Uterus (tissue), 4 donors: Measurements from ENCODE around the gene DCUN1D2. TPM values are rescaled to one million over a fixed set of nuclear protein-coding genes. Genes with fewer than 3 reads are reported as not detected.

Experiments
- DNase-seq, 2 donors: peaks; one replicate each; pipeline ENCODE4 v3.0.0-alpha.2; 2019 to 2020
- H3K27ac ChIP-seq, 2 donors: fragments of 200-600 bp; sonication (generic); 1 replicate in 1 of 2; 2 replicates in 1 of 2; pipeline ENCODE4 v1.5.1; 2016 to 2018
- H3K27me3 ChIP-seq, 2 donors: fragments of 200-600 bp; sonication (generic); one replicate each; pipeline ENCODE4 v1.5.1; 2018 to 2019; ENCODE audit warnings: control low read depth in 1 of 2
- H3K36me3 ChIP-seq, 2 donors: fragments of 200-600 bp; sonication (generic); one replicate each; pipeline ENCODE4 v1.5.1; 2019; ENCODE audit warnings: control low read depth in 1 of 2
- H3K4me1 ChIP-seq, 2 donors: fragments of 200-600 bp; sonication (generic); one replicate each; pipeline ENCODE4 v1.5.1; 2018 to 2019; ENCODE audit warnings: control low read depth in 1 of 2
- H3K4me3 ChIP-seq, 2 donors: fragments of 200-600 bp; sonication (generic); 1 replicate in 1 of 2; 2 replicates in 1 of 2; pipeline ENCODE4 v1.5.1; 2018 to 2019; ENCODE audit warnings: mild to moderate bottlenecking in 1 of 2
- H3K9me3 ChIP-seq, 2 donors: fragments of 200-600 bp; sonication (generic); one replicate each; pipeline ENCODE4 v1.5.1; 2019; ENCODE audit warnings: control low read depth in 1 of 2
- POLR2A ChIP-seq, 2 donors: fragments of 450-650 bp; IDR thresholded peaks; one replicate each; pipeline ENCODE4 v1.6.1; 2016; ENCODE audit warnings: antibody characterized with exemption in 2 of 2, mild to moderate bottlenecking in 1 of 2, moderate library complexity in 1 of 2
- intact Hi-C: fragments of 100-400 bp; cut with DNase I; formaldehyde crosslinking; loops from one replicate; pipeline ENCODE4 v1.15.1; 2023; ENCODE audit warnings: low total_unique reads
- total RNA-seq, 4 donors: library from RNA; depleted of rRNA in 3 of 4; stranded (reverse); fragments of >200 nt in 3 of 4; gene quantifications; one replicate each; pipeline versions ENCODE4 v1.1.0 to v1.2.4, GENCODE V29; 2014 to 2023
- TF ChIP-seq, protein P1 (sequence below), 4 experiments: fragments of 200-600 bp in 2 of 4; fragments of 450-650 bp in 2 of 4; sonication (generic) in 2 of 4; IDR thresholded peaks; one replicate each; pipeline ENCODE4 v1.5.1; 2016 to 2019; ENCODE audit warnings: antibody characterized with exemption in 4 of 4, mild to moderate bottlenecking in 2 of 4, moderate library complexity in 1 of 4
- donor health status: DM: yes; HTN: yes; CAD: no.

Gene DCUN1D2
- total RNA-seq, 4 donors from 2014 or later: 7.7 to 68.2 (median 29.3) TPM

DNA sequence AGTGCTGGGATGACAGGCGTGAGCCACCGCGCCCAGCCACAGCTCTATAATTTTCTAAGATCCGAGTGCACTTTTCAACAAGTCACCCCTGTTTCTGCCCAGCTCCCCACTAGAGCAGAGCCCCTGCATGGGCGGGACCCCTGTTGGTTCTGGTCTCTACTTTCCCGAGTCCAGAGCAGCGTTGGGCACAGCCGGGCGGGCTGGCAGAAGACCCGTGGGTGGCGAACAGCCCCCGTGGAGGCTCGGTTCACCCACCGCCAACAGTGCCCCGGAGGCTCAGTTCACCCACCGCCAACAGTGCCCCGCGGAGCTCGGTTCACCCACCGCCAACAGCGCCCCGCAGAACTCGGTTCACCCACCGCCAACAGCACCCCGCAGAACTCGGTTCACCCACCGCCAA lies 78.1 kb downstream of the DCUN1D2 start:
- Histone ChIP-seq H3K9me3 (no peaks in the 10 kb centered on the region), H3K27ac (no peak overlapping the region), H3K4me1 (no peaks in the 10 kb centered on the region), H3K4me3 (no peak overlapping the region), H3K27me3 (no peaks in the 10 kb centered on the region), H3K36me3 (no peaks in the 10 kb centered on the region)
- DNase-seq: no peak
- TF ChIP-seq POLR2A (IDR thresholded peaks at IDR 0.05): no peak
- TF ChIP-seq, protein P1, sequence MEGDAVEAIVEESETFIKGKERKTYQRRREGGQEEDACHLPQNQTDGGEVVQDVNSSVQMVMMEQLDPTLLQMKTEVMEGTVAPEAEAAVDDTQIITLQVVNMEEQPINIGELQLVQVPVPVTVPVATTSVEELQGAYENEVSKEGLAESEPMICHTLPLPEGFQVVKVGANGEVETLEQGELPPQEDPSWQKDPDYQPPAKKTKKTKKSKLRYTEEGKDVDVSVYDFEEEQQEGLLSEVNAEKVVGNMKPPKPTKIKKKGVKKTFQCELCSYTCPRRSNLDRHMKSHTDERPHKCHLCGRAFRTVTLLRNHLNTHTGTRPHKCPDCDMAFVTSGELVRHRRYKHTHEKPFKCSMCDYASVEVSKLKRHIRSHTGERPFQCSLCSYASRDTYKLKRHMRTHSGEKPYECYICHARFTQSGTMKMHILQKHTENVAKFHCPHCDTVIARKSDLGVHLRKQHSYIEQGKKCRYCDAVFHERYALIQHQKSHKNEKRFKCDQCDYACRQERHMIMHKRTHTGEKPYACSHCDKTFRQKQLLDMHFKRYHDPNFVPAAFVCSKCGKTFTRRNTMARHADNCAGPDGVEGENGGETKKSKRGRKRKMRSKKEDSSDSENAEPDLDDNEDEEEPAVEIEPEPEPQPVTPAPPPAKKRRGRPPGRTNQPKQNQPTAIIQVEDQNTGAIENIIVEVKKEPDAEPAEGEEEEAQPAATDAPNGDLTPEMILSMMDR (IDR thresholded peaks at IDR 0.05): no peak
- intact Hi-C loops: no loop called here

DNA sequence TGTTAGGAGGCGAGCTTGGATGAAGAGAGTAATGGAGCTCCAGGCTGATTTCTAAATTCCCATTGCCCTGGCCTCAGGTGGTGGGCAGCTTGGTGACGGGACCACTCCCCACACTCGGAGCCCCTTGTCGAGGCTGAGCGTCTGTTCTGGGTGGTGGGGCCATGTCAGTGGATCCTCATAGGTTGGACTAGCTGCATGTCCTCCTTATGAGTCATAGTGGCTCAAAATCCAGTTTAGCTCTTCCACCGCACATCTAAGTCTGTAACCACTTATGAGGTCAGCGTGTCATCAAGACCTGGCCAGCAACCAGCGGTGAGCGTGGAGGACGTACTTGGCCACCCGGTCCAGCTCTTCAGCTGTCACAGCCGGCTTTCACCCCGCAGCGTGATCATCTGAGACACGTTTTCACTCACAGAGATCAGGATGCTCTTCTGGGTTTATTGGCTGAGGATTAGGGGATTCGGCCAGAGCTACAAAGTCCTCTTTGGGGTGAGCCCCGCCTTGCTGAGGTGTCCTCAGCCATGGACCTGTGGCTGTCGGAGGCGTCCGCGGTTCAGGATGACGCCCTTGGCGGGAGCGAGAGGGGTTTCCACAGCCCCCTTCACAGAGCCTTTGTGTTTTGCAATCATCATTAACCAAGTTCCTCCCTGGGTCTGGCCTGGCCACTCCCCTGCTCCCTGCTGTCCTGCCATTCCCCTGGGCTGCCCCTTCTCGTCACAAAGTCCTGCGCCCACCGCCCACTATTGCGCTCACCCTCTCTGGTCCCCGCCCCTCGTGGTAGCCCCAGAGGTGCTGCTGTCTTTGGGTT lies 79.1 kb downstream of the DCUN1D2 start:
- DNase-seq: peak in 1 of 2 donors; percentile 62
- intact Hi-C loops: no loop called here
- Histone ChIP-seq H3K4me1 (no peaks in the 10 kb centered on the region), H3K27ac (no peak overlapping the region), H3K36me3 (no peaks in the 10 kb centered on the region), H3K4me3 (no peak overlapping the region), H3K27me3 (no peaks in the 10 kb centered on the region), H3K9me3 (no peaks in the 10 kb centered on the region)
- TF ChIP-seq POLR2A (IDR thresholded peaks at IDR 0.05): no peak
- TF ChIP-seq, protein P1 (IDR thresholded peaks at IDR 0.05): no peak

DNA sequence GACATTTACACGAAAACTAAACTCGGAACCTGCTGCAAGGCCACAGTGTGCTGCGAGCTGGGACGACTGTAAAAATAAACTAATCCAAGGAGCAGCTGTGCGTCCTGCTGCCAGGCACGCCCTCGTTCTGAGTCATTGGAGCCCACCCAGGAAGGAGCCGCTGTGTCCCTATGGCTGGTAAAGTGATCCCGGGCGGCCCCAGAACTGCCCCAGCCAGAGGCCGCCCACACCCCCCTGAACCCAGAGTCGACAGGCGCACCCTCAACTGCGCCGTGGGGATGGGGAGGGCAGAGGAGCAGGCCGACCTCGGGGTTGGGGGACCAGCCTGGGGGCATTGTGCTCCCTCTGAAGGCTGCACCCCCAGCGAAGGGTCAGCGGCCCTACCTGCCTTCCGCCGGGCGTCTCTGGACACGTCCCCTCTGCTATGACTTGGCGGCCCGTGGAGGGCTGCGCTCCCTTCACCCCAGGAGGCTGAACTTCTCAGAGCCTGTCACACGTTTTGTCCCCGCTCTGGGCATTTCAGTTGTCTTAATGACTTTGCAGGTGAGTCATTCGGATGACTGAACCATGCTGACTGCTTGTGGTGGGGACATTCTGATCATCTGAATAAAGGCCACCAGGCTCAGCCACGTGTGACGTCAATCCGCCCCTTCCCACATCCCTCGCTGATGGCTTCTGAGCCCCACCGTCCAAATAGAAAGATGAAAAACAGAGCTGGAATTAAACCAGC lies 79.9 kb downstream of the DCUN1D2 start:
- intact Hi-C loops: no loop called here
- Histone ChIP-seq H3K9me3 (no peaks in the 10 kb centered on the region), H3K4me3 (no peak overlapping the region), H3K4me1 (no peaks in the 10 kb centered on the region), H3K36me3 (no peaks in the 10 kb centered on the region), H3K27me3 (no peaks in the 10 kb centered on the region), H3K27ac (no peak overlapping the region)
- peak in 1 of 2 donors; percentile 37 for DNase-seq
- no peak for TF ChIP-seq POLR2A (IDR thresholded peaks at IDR 0.05)
- TF ChIP-seq, protein P1 (IDR thresholded peaks at IDR 0.05): no peak

DNA sequence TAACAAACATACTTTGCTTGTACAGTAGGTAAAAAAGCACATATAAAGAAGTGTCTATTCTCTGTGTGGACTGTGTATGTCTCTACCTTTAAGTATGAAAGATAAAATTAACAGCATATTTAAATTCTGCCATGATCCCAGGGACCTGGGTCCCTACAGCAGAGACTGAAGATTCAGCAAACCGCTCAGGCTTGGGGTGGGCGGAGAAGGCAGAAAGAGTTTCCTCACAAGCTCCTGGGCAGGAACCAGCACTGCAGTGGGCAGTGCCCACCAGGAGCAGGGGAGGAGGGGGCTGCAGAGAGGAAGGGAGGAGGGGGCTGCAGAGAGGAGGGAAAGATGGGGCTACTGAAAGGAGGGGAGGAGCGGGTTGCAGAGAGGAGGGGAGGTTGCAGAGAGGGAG lies 81.9 kb downstream of the DCUN1D2 start:
- no peaks in the 10 kb centered on the region for H3K9me3 ChIP-seq
- no peak overlapping the region for H3K4me3 ChIP-seq
- H3K27ac ChIP-seq: no peak overlapping the region
- no peaks in the 10 kb centered on the region for H3K36me3 ChIP-seq
- H3K4me1 ChIP-seq: no peaks in the 10 kb centered on the region
- intact Hi-C loops: no loop called here
- no peak for DNase-seq
- H3K27me3 ChIP-seq: no peaks in the 10 kb centered on the region
- TF ChIP-seq POLR2A (IDR thresholded peaks at IDR 0.05): no peak
- TF ChIP-seq, protein P1 (IDR thresholded peaks at IDR 0.05): no peak
